Caki2 (cell line): ENCODE results near the gene NFIB. TPM values are rescaled to one million over a fixed set of nuclear protein-coding genes. Genes with fewer than 3 reads are reported as not detected.

Experiments used
- DNase-seq: peaks from one replicate; pipeline ENCODE4 v3.0.0-alpha.2; 2015; ENCODE audit warnings: low read depth
- in situ Hi-C: cut with HindIII; loops from 2 replicates; pipeline ENCODE4 v1.10.0; 2016; ENCODE audit warnings: low sequenced_read_pairs, low pct_unique_long_range_greater_than_20kb, mixed read lengths
- total RNA-seq: library from RNA; depleted of rRNA; stranded (reverse); fragments of >200 nt; shearing (Covaris generic); gene quantifications from 2 replicates; pipeline ENCODE4 v1.2.3, GENCODE V29; 2014; ENCODE audit warnings: low replicate concordance

NFIB gene
- total RNA-seq, 1 experiment from 2014 or later = 15.4 TPM

GRCh38 chr9:14063756-14064155, 250.2 kb downstream of the NFIB start:
- no peak for DNase-seq
- in situ Hi-C loops = no loop called here

- in situ Hi-C loops = no loop called here
- DNase-seq = no peak
These were observed 251.2 kb downstream of the NFIB start for GRCh38 chr9:14062586-14063221.

DNA sequence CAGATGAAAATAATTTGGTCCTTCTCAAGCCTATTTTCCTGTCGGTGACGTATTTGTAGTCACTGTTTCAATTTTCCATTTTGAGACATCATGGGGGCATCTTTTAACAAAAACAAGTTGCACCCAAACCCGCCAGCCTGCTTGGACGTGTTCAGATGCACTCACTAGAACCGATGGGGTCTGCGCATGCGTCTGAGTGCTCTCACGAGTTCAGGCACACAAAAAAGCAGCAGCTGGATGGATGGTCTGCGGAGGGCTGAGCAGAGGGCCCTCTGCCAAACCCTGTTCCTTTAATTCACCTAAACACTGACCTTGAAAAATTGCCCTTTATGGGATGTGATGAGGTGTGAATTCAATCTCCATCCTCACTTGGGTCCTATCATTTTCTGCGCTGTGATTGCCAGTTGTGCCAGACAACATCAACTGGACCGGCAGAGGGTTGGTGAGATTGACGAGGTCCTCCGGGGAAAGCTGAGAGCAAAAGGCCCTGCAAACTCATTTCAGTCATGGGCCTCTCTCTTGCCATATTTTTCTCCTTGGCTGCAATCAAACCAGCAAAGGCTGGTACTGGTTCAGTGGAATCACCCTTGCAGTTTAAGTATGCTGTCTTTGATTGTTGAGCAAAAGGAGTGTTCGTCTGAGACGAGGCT, 251.9 kb downstream of the NFIB start:
- in situ Hi-C loops = no loop called here
- DNase-seq = no peak

DNA sequence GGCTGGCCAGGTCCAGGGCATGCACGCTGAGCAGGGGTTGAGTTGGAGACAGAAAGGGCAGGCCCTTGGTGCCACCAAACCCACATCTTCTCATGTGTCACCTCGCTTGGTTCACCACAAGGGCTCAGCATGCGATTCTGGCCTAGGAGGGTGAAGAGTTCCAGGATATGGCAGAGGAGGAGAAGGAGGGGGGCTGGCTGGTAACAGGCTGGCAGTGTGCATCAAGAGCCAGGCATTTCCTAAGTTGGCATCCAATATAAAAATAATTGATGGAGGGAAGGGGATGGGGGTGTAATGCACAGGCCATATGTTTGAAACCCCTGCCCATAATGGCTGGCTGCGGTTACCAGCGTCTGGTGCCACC, 255.6 kb downstream of the NFIB start:
- in situ Hi-C loops = no loop called here

GRCh38 chr9:14057368-14058324, 256.3 kb downstream of the NFIB start:
- in situ Hi-C loops = no loop called here
- no peak for DNase-seq

More for the DNA sequence above, 255.6 kb downstream of the NFIB start:
- DNase-seq = no peak

DNA sequence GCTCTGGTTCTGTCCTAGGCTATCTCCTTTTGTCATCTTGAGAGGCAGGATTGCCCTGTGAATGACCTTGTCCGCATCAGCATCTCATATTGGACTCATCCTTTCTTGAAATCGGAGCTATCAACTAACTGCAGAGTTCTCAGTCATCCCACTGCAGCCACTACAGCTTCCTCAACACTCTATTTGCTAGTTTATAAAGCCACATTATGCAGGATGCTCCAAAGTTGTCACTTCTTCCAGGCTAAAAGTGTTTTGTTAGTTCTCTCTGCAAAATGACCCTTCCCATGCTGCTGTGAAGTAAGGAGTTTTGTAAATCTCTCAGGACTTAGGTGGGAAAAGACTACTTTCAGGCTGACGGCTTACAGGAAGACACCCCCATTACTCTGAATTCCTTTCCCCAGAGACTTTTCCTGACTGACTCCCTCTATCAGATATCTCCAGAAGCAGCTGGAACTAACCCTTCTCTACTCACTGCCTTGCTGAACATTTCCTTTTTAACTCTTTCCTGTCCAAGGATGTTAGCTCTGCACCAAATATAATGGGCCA, 257.6 kb downstream of the NFIB start:
- in situ Hi-C loops = no loop called here

GRCh38 chr9:14054096-14054495, 259.8 kb downstream of the NFIB start:
- in situ Hi-C loops = no loop called here
- no peak for DNase-seq

More for the DNA sequence above, 257.6 kb downstream of the NFIB start:
- DNase-seq = no peak

DNA sequence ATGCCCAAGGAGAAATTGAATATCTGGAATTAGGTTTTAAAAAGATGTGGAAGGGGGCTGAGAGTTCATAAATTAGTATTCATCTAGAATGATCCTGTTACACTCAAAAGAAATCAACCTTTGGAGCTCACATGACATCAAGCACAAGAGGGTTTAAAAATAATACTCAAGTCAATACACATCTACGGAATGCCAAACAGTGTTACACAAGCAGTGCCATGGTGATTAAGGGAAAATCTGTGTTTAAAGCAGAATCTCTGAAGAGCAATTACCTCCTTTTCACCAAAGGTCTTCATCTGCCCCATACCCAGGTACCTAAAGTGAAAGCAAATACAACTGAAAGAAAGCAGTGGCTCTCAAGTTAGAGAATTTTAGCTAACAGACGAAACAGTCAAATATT, 261.6 kb downstream of the NFIB start:
- in situ Hi-C loops = no loop called here

DNA sequence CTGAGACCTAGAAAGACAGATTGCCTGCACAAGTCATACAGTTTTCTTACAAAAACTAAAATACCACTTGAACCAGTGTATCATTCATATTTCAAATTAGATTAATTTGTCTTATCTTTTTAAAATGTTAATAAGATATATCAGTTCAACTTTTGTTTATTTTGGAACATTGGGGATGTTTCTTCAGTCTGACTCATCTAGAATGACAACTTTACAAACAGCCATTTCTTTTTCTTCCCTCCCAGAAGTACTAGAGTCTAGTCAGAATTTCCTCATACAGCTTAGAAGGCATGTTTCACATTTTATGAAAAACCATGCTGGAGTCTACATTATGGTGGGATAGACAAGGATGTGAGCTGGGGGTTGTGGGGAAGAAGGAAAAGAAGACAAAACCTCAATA, 262.5 kb downstream of the NFIB start:
- in situ Hi-C loops = no loop called here
- DNase-seq = no peak

More for the DNA sequence above, 261.6 kb downstream of the NFIB start:
- no peak for DNase-seq

- in situ Hi-C loops = no loop called here
- DNase-seq = no peak
These were observed 270.5 kb downstream of the NFIB start for GRCh38 chr9:14043483-14043882.

DNA sequence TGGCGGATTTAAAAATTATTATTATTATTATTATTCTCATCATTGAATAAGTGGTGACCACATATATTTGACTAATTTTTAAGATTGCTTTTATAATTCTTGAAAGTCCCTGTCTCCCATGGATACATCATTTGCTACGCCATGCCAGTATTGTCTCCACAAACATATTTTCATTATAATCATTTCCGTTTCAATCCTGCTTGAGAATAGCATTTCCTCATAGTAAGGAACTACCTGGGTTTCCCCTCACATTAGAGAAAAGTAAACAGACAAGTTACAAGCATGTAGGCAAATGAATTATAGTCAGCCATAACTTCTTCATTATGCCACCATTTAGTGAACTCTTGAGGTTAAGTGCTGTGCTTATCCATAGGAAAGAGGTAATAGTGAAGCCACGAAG, 276.6 kb downstream of the NFIB start:
- no peak for DNase-seq
- in situ Hi-C loops = no loop called here

- no peak for DNase-seq
- in situ Hi-C loops = no loop called here
These were observed 280.9 kb downstream of the NFIB start for GRCh38 chr9:14033067-14033466.
